ENCODE measurements around the gene MAN2B1. TPM values are rescaled to one million over a fixed set of nuclear protein-coding genes. Genes with fewer than 3 reads are reported as not detected.

MAN2B1 gene
- total and polyA plus RNA-seq, 2 experiments from 2014 or later, result 33.2 to 60.8 TPM

- TF ChIP-seq ZNF462 (CRISPR knock-in tag; IDR thresholded peaks at IDR 0.05) (no peak), CREB1 (CRISPR knock-in tag; IDR thresholded peaks at IDR 0.05; ENCODE audit: low read depth) (no peak)
Measured at GRCh38 chr19:12603714-12604113, 62.8 kb downstream of the MAN2B1 start (continued).

- Histone ChIP-seq H3K79me2 (replicated peaks; ENCODE audit: insufficient read depth) (no peaks in the 10 kb centered on the region), H3K27ac (ENCODE audit: low read depth) (0 out of 2 replicates have a peak overlapping the region, but pooled peaks have one; percentile 2), H3K4me3 (no peak overlapping the region), H3F3A (replicated peaks; ENCODE audit: low read depth) (no peaks in the 10 kb centered on the region), H3K4me2 (no peak overlapping the region), H2AFZ (no peak overlapping the region), H3K27me3 (ENCODE audit: insufficient read depth) (no peaks in the 10 kb centered on the region), H3K36me3 (ENCODE audit: insufficient read depth) (no peaks in the 10 kb centered on the region), H3K9me2 (ENCODE audit: insufficient read depth) (no peaks in the 10 kb centered on the region), H4K20me1 (replicated peaks; ENCODE audit: insufficient read depth) (no peaks in the 10 kb centered on the region), H3K4me1 (ENCODE audit: insufficient read depth) (no peaks in the 10 kb centered on the region)
- ATAC-seq (no peak), DNase-seq (ENCODE audit: low spot score) (no peak)
- Mint-ChIP-seq H3K4me3 (no peak overlapping the region), H3K4me1 (no peaks in the 10 kb centered on the region; the same call in 2 of the 3 replicates), H3K9me3 (no peaks in the 10 kb centered on the region), H3K36me3 (ENCODE audit: low read depth) (peaks cover 17% of the 10 kb centered on the region), H3K27ac (no peak overlapping the region), H3K27me3 (ENCODE audit: insufficient read depth, low read depth, poor library complexity) (no peaks in the 10 kb centered on the region)
- TF ChIP-seq STAT1 (IDR thresholded peaks at IDR 0.05; ENCODE audit: unreplicated experiment) (no peak), POLR2AphosphoS5 (IDR thresholded peaks at IDR 0.05; ENCODE audit: low read depth) (no peak), EZH2phosphoT487 (IDR thresholded peaks at IDR 0.05; ENCODE audit: unreplicated experiment) (no peak), CTCF (conservative IDR thresholded peaks at IDR 0.05; ENCODE audit: low read depth in 2 of 2) (no peak), ZNF462 (CRISPR knock-in tag; IDR thresholded peaks at IDR 0.05) (no peak), ETS1 (IDR thresholded peaks at IDR 0.05) (no peak)
Measured at GRCh38 chr19:12597594-12597993, 68.9 kb downstream of the MAN2B1 start.
